ENCODE results near the gene CD300E. TPM values are rescaled to one million over a fixed set of nuclear protein-coding genes. Genes with fewer than 3 reads are reported as not detected.
"Not testable (repeated sequence)": the region's sequence is repeated elsewhere in the genome, so short reads cannot be mapped to it uniquely, and the experiment has no call there.

Gene CD300E
- total RNA-seq, 1 experiment from 2014 or later, result not detected

DNA sequence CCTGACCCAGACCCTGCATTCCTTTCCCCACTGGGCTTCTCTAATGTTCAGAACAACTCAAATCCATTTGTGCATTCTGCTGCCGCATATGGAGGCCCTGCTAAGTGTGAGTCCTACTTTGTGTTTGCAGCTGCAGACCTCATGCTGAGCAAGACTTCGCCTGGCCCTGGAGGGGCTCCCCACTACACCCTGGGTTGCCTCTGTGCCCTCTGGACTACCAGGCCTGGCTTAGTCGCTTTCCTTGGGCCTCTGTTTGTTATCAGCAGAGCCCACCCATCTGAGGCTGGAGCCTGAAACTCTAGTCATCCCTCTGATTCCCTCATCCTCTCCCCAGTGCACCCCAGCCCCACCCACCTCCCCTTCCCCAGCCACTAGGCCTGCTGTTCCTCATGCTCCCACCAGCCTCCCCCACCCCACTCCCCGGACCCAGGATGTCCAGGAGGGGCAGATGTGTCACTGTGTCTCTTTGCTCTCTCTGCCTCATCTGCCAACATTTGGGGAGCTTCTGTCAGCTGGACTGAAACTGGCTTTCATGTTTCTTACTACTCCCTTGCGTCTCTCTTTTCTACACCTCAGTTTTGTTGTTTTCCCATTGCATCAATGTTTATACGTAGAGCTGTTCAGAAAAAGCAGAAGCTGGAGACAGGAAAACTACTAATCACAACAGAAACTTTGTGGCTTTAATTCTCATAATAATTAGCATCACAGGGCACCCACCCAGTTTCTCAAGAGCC lies 17.9 kb upstream of the CD300E start:
- TF ChIP-seq, protein P1, sequence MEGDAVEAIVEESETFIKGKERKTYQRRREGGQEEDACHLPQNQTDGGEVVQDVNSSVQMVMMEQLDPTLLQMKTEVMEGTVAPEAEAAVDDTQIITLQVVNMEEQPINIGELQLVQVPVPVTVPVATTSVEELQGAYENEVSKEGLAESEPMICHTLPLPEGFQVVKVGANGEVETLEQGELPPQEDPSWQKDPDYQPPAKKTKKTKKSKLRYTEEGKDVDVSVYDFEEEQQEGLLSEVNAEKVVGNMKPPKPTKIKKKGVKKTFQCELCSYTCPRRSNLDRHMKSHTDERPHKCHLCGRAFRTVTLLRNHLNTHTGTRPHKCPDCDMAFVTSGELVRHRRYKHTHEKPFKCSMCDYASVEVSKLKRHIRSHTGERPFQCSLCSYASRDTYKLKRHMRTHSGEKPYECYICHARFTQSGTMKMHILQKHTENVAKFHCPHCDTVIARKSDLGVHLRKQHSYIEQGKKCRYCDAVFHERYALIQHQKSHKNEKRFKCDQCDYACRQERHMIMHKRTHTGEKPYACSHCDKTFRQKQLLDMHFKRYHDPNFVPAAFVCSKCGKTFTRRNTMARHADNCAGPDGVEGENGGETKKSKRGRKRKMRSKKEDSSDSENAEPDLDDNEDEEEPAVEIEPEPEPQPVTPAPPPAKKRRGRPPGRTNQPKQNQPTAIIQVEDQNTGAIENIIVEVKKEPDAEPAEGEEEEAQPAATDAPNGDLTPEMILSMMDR (IDR thresholded peaks at IDR 0.05; ENCODE audit: unreplicated experiment), result no peak
- Mint-ChIP-seq H3K4me1 (ENCODE audit: low read depth, unreplicated experiment) (no peaks in the 10 kb centered on the region), H3K9me3 (ENCODE audit: low read depth, unreplicated experiment) (no peaks in the 10 kb centered on the region), H3K36me3 (ENCODE audit: insufficient read depth, unreplicated experiment) (no peaks in the 10 kb centered on the region), H3K4me3 (ENCODE audit: low read depth, unreplicated experiment) (no peak overlapping the region), H3K27me3 (ENCODE audit: unreplicated experiment) (peaks cover 100% of the 10 kb centered on the region), H3K27ac (ENCODE audit: unreplicated experiment) (no peak overlapping the region)
- no TSS peak for BruUV-seq (replicated peaks)
- CTCF ChIA-PET, result no interaction called here
- no peak for DNase-seq
- intact Hi-C loops (cut with micrococcal nuclease; ENCODE audit: unreplicated experiment), result no loop called here

DNA sequence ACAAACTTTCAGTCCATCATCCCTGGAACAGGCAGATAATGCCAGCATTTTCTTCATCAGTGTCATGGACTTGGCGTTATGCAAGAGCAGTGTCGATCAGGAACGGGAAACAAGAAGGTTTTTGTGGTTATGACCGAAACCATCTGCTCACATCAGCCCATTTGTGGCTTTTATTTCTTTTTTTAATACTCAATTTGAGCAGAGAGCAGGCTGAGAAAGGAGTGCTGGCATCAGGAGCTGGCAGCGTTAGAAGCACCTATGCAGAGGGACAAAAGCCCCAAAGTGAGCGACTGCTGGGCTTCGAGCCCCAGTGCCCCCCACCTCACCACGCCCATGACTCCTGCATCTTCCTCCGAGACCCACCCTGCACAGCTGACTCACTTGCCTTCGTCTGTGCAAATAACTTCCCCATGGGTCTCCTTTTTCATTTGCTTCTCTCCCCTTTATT lies 16.2 kb upstream of the CD300E start:
- no peak for DNase-seq
- CTCF ChIA-PET, result no interaction called here
- TF ChIP-seq, protein P1 (IDR thresholded peaks at IDR 0.05; ENCODE audit: unreplicated experiment), result no peak
- Mint-ChIP-seq H3K27me3 (ENCODE audit: unreplicated experiment) (peaks cover 100% of the 10 kb centered on the region), H3K9me3 (ENCODE audit: low read depth, unreplicated experiment) (no peaks in the 10 kb centered on the region), H3K4me1 (ENCODE audit: low read depth, unreplicated experiment) (no peaks in the 10 kb centered on the region), H3K36me3 (ENCODE audit: insufficient read depth, unreplicated experiment) (no peaks in the 10 kb centered on the region), H3K27ac (ENCODE audit: unreplicated experiment) (no peak overlapping the region), H3K4me3 (ENCODE audit: low read depth, unreplicated experiment) (no peak overlapping the region)
- intact Hi-C loops (cut with micrococcal nuclease; ENCODE audit: unreplicated experiment), result no loop called here
- BruUV-seq (replicated peaks), result no TSS peak

DNA sequence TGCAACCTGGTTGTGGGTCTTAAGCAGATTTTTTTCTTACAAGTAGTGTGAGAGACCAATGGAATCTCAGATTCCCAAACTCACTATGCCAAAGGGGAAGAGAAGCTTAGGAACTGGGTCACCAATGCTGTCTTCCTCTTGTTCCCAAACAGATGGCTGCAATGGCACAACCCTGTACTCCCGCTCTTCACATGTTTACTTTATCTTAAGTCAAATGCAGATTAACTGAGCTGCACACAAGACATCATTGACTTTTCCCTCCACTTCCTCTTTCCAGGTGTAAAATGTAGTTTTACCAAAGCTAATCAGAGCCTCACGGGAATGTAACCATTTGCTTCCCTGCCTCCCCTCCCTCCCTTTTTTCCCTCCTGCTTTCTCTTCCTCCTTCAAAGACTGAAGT lies 14.4 kb upstream of the CD300E start:
- CTCF ChIA-PET, result interaction anchor here (0.6 to 0.8 kb wide), 2 partner anchors 10 to 138 kb away, joined by 3 read pairs; partner anchors contain the start of gene NAT9
- no peaks in the 10 kb centered on the region for H3K4me1 Mint-ChIP-seq (ENCODE audit: low read depth, unreplicated experiment)
- no TSS peak for BruUV-seq (replicated peaks)
- H3K36me3 Mint-ChIP-seq (ENCODE audit: insufficient read depth, unreplicated experiment), result no peaks in the 10 kb centered on the region
- intact Hi-C loops (cut with micrococcal nuclease; ENCODE audit: unreplicated experiment), result no loop called here
- H3K9me3 Mint-ChIP-seq (ENCODE audit: low read depth, unreplicated experiment), result no peaks in the 10 kb centered on the region
- DNase-seq, result no peak
- H3K4me3 Mint-ChIP-seq (ENCODE audit: low read depth, unreplicated experiment), result no peak overlapping the region
- TF ChIP-seq, protein P1 (IDR thresholded peaks at IDR 0.05; ENCODE audit: unreplicated experiment), result no peak
- H3K27me3 Mint-ChIP-seq (ENCODE audit: unreplicated experiment), result peaks cover 99% of the 10 kb centered on the region
- H3K27ac Mint-ChIP-seq (ENCODE audit: unreplicated experiment), result no peak overlapping the region

DNA sequence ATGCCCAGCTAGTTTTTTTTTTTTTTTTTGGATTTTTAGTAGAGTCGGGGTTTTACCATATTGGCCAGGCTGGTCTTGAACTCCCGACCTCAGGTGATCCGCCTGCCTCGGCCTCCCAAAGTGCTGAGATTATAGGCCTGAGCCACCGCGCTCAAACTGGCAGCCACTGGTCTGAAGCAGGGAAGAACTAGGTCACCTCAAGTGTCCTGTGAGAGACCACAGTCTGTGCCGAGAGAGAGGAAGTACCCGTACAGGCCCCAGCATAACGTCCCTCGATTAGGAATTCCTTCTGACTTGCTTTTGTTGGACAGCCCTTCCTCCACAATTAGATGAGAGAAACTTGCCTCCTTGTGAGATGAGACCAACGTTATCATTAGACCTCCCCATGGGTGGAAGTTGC lies 13.7 kb upstream of the CD300E start:
- Mint-ChIP-seq H3K4me3 (ENCODE audit: low read depth, unreplicated experiment) (no peak overlapping the region), H3K27ac (ENCODE audit: unreplicated experiment) (no peak overlapping the region), H3K27me3 (ENCODE audit: unreplicated experiment) (peaks cover 99% of the 10 kb centered on the region), H3K9me3 (ENCODE audit: low read depth, unreplicated experiment) (no peaks in the 10 kb centered on the region), H3K4me1 (ENCODE audit: low read depth, unreplicated experiment) (no peaks in the 10 kb centered on the region), H3K36me3 (ENCODE audit: insufficient read depth, unreplicated experiment) (no peaks in the 10 kb centered on the region)
- BruUV-seq (replicated peaks), result no TSS peak
- DNase-seq, result no peak
- intact Hi-C loops (cut with micrococcal nuclease; ENCODE audit: unreplicated experiment), result no loop called here
- TF ChIP-seq, protein P1 (IDR thresholded peaks at IDR 0.05; ENCODE audit: unreplicated experiment), result no peak
- CTCF ChIA-PET, result interaction anchor here (0.8 kb wide), 1 partner anchor 9 kb away, joined by 3 read pairs; no protein-coding TSS in a partner anchor

DNA sequence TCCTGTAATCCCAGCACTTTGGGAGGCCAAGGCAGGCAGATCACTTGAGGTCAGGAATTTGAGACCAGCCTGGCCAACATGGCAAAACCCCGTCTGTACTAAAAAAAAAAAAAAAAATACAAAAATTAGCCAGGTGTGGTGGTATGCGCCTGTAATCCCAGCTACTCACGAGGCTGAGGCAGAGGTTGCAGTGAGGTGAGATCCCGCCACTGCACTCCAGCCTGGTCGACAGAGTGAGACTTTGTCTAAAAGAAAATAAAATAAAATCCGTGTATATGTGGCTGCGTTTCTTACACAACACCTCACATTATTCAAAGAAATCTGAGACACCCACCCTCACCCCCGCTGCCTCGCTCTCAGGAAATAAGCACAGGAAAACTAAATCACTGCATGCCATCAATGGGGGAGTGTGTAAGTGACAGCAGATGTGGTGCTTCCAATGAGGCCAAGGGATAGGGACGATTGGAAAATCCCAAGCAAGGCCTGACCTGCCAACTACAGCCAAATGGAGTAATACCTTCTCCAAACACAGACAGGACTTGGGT lies 13.1 kb upstream of the CD300E start:
- H3K9me3 Mint-ChIP-seq (ENCODE audit: low read depth, unreplicated experiment); DNase-seq; intact Hi-C loops (cut with micrococcal nuclease; ENCODE audit: unreplicated experiment); H3K4me1 Mint-ChIP-seq (ENCODE audit: low read depth, unreplicated experiment); BruUV-seq (replicated peaks); CTCF ChIA-PET; H3K27ac Mint-ChIP-seq (ENCODE audit: unreplicated experiment); H3K36me3 Mint-ChIP-seq (ENCODE audit: insufficient read depth, unreplicated experiment); H3K4me3 Mint-ChIP-seq (ENCODE audit: low read depth, unreplicated experiment): not testable (repeated sequence)
- H3K27me3 Mint-ChIP-seq (ENCODE audit: unreplicated experiment), result peaks cover 99% of the 10 kb centered on the region
